ENCODE results near the gene CCNI2.

CCNI2 gene

DNA sequence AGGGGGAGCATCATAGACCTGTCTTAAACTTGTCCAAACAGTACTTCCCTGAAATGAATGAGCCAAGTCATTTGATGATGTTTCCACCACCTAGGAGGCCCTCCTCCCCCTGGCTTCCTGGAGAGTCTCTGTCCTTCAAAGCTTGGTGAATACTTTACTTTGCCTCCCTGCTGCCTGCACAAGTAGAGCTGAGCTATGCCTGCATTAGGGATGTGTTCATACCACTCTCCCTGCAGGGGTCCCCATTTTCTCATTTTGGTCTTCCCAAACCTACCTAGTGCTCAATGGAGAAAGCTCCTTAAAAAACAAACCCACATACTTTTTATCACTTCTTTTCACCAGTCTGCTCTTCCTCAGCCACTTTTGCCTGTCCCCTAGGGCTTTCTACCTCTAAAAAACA, 7.7 kb downstream of the CCNI2 start:
- TF ChIP-seq, protein P1, sequence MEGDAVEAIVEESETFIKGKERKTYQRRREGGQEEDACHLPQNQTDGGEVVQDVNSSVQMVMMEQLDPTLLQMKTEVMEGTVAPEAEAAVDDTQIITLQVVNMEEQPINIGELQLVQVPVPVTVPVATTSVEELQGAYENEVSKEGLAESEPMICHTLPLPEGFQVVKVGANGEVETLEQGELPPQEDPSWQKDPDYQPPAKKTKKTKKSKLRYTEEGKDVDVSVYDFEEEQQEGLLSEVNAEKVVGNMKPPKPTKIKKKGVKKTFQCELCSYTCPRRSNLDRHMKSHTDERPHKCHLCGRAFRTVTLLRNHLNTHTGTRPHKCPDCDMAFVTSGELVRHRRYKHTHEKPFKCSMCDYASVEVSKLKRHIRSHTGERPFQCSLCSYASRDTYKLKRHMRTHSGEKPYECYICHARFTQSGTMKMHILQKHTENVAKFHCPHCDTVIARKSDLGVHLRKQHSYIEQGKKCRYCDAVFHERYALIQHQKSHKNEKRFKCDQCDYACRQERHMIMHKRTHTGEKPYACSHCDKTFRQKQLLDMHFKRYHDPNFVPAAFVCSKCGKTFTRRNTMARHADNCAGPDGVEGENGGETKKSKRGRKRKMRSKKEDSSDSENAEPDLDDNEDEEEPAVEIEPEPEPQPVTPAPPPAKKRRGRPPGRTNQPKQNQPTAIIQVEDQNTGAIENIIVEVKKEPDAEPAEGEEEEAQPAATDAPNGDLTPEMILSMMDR (IDR thresholded peaks at IDR 0.05; ENCODE audit: insufficient read depth, low read depth, low read length, missing control alignments), result no peak
- DNase-seq (ENCODE audit: low read depth), result peak; percentile 20
- no peak overlapping the region for H3K4me3 ChIP-seq (ENCODE audit: low read length)

DNA sequence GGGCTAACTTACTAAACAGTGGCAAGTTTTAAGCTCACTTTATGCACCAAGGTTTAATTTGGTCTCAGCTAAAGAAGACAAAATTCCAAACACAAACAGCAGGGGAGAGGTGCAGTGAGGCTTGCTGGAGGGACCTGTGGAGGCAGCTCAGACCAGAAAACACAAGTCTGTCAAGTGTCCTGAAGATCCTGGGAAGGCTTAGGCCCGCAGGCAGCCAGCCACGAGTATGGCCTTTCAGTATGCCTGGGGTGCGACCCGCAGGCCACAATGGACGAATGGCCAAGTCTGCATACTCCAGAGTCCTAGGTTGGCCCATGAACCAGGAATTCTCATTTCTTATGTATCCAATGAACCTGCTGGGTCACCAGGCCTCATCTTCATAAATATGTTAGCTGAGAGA, 9.3 kb downstream of the CCNI2 start:
- TF ChIP-seq, protein P1 (IDR thresholded peaks at IDR 0.05; ENCODE audit: insufficient read depth, low read depth, low read length, missing control alignments), result no peak
- H3K4me3 ChIP-seq (ENCODE audit: low read length), result no peak overlapping the region
- DNase-seq (ENCODE audit: low read depth), result no peak

GRCh38 chr5:132758451-132758850, 11.2 kb downstream of the CCNI2 start:
- TF ChIP-seq, protein P1 (IDR thresholded peaks at IDR 0.05; ENCODE audit: insufficient read depth, low read depth, low read length, missing control alignments), result no peak
- no peak for DNase-seq (ENCODE audit: low read depth)
- no peak overlapping the region for H3K4me3 ChIP-seq (ENCODE audit: low read length)

DNA sequence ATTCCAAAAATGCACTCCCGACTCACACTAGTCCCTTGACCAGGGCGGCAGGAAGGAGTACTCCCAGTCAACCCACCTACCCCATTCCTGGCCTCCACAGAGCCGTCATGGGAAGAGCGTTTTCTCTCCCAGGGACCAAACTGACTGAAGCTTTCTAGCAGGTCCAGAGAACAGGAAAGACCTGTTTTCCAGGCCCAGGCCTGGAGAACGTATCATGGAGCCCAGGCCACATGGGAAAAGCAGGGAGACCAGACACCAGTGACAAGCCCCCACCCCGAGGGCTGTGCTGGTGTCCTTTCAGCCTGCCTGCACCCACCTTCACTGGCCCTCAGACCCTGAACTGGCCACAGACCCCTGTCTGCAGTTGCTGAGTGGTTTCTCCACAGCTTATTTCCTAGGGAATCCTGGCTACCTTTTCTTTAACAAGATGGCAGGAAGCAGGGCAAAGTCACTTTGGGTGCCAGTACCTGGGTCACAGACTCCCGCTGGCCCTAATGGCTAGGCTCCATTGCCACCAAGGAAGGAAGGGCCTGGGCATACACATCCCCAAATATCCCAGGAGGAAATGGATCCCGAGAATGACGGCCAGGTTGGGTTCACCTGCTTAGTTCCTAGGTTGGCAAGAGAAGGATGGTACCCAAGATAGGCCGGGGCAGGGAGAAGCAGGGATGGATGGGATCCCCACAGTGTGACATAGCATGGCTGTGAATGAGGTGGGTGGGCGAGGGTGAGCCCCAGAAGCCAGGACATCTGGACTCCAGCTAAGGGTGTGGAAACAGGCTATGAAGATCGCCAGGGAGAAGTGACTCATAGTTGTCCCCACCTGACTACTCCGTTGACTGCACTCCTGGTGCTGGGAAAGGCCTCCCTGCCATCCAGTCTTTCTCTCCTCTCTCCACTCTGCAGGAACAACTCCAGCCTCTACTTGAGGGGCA, 12.2 kb downstream of the CCNI2 start:
- TF ChIP-seq, protein P1 (IDR thresholded peaks at IDR 0.05; ENCODE audit: insufficient read depth, low read depth, low read length, missing control alignments), result no peak
- H3K4me3 ChIP-seq (ENCODE audit: low read length), result no peak overlapping the region
- DNase-seq (ENCODE audit: low read depth), result peak; percentile 68

- TF ChIP-seq, protein P1 (IDR thresholded peaks at IDR 0.05; ENCODE audit: insufficient read depth, low read depth, low read length, missing control alignments), result no peak
- DNase-seq (ENCODE audit: low read depth), result no peak
- H3K4me3 ChIP-seq (ENCODE audit: low read length), result no peak overlapping the region
Observed at GRCh38 chr5:132760049-132760420, 12.8 kb downstream of the CCNI2 start.

- no peak for DNase-seq (ENCODE audit: low read depth)
- H3K4me3 ChIP-seq (ENCODE audit: low read length), result no peak overlapping the region
Observed at GRCh38 chr5:132760601-132761317, 13.5 kb downstream of the CCNI2 start.

More at GRCh38 chr5:132760601-132761317, 13.5 kb downstream of the CCNI2 start:
- TF ChIP-seq, protein P1 (IDR thresholded peaks at IDR 0.05; ENCODE audit: insufficient read depth, low read depth, low read length, missing control alignments), result no peak
